Vagina (tissue), 2 donors: ENCODE measurements around the gene MUC4. TPM values are rescaled to one million over a fixed set of nuclear protein-coding genes. Genes with fewer than 3 reads are reported as not detected.
"Not testable (repeated sequence)": the region's sequence is repeated elsewhere in the genome, so short reads cannot be mapped to it uniquely, and the experiment has no call there.

Source experiments
- DNase-seq, 2 donors: peaks; one replicate each; pipeline ENCODE4 v3.0.0-alpha.2; 2017; ENCODE audit errors: extremely low spot score in 2 of 2
- H3K27ac ChIP-seq: fragments of 200-600 bp; sonication (generic); one replicate; pipeline ENCODE4 v1.5.1; 2019
- H3K27me3 ChIP-seq: fragments of 200-600 bp; sonication (generic); one replicate; pipeline ENCODE4 v1.5.1; 2019
- H3K36me3 ChIP-seq, 2 donors: fragments of 200-600 bp; sonication (generic); one replicate each; pipeline ENCODE4 v1.5.1; 2017 to 2019
- H3K4me1 ChIP-seq: fragments of 200-600 bp; sonication (generic); one replicate; pipeline ENCODE4 v1.5.1; 2019
- H3K4me3 ChIP-seq, 2 donors: fragments of 200-600 bp; sonication (generic); 1 replicate in 1 of 2; 2 replicates in 1 of 2; pipeline ENCODE4 v1.5.1; 2016 to 2019
- H3K9me3 ChIP-seq: fragments of 200-600 bp; sonication (generic); one replicate; pipeline ENCODE4 v1.5.1; 2019
- POLR2A ChIP-seq, 2 donors: fragments of 450-650 bp; IDR thresholded peaks; one replicate each; pipeline ENCODE4 v1.6.1; 2017; ENCODE audit warnings: antibody characterized with exemption in 2 of 2, mild to moderate bottlenecking in 2 of 2, moderate library complexity in 2 of 2
- POLR2AphosphoS5 ChIP-seq, 2 donors: sonication (generic); formaldehyde crosslinking; IDR thresholded peaks; one replicate each; pipeline ENCODE4 v1.9.0; 2017; ENCODE audit warnings: antibody characterized with exemption in 2 of 2, mild to moderate bottlenecking in 2 of 2, low read depth in 1 of 2; ENCODE audit not compliant: insufficient read depth in 1 of 2
- intact Hi-C: fragments of 100-400 bp; cut with DNase I; formaldehyde crosslinking; loops from one replicate; pipeline ENCODE4 v1.15.1; 2023
- total RNA-seq: library from RNA; depleted of rRNA; stranded (reverse); fragments of >200 nt; gene quantifications from one replicate; pipeline ENCODE4 v1.2.3, GENCODE V29; 2016
- TF ChIP-seq, protein P1 (sequence below), 3 experiments: fragments of 450-650 bp in 2 of 3; fragments of 200-600 bp in 1 of 3; sonication (generic) in 1 of 3; IDR thresholded peaks; one replicate each; pipeline ENCODE4 v1.5.1; 2017 to 2019; ENCODE audit warnings: antibody characterized with exemption in 3 of 3, mild to moderate bottlenecking in 2 of 3, moderate library complexity in 2 of 3

The MUC4 gene
- total RNA-seq, 1 donor from 2014 or later: 36.1 TPM

GRCh38 chr3:195751560-195751959 is 60.2 kb downstream of the MUC4 start:
- TF ChIP-seq, protein P1, sequence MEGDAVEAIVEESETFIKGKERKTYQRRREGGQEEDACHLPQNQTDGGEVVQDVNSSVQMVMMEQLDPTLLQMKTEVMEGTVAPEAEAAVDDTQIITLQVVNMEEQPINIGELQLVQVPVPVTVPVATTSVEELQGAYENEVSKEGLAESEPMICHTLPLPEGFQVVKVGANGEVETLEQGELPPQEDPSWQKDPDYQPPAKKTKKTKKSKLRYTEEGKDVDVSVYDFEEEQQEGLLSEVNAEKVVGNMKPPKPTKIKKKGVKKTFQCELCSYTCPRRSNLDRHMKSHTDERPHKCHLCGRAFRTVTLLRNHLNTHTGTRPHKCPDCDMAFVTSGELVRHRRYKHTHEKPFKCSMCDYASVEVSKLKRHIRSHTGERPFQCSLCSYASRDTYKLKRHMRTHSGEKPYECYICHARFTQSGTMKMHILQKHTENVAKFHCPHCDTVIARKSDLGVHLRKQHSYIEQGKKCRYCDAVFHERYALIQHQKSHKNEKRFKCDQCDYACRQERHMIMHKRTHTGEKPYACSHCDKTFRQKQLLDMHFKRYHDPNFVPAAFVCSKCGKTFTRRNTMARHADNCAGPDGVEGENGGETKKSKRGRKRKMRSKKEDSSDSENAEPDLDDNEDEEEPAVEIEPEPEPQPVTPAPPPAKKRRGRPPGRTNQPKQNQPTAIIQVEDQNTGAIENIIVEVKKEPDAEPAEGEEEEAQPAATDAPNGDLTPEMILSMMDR (IDR thresholded peaks at IDR 0.05): no peak
- TF ChIP-seq POLR2AphosphoS5 (IDR thresholded peaks at IDR 0.05; ENCODE audit: insufficient read depth in 1 of 2, low read depth in 1 of 2) (no peak), POLR2A (IDR thresholded peaks at IDR 0.05) (no peak)
- H3K27me3 ChIP-seq: no peaks in the 10 kb centered on the region
- intact Hi-C loops: no loop called here
- H3K36me3 ChIP-seq: no peaks in the 10 kb centered on the region
- DNase-seq: no peak
- no peaks in the 10 kb centered on the region for H3K9me3 ChIP-seq
- no peak overlapping the region for H3K4me3 ChIP-seq
- H3K27ac ChIP-seq: no peak overlapping the region
- H3K4me1 ChIP-seq: peaks cover 4% of the 10 kb centered on the region

DNA sequence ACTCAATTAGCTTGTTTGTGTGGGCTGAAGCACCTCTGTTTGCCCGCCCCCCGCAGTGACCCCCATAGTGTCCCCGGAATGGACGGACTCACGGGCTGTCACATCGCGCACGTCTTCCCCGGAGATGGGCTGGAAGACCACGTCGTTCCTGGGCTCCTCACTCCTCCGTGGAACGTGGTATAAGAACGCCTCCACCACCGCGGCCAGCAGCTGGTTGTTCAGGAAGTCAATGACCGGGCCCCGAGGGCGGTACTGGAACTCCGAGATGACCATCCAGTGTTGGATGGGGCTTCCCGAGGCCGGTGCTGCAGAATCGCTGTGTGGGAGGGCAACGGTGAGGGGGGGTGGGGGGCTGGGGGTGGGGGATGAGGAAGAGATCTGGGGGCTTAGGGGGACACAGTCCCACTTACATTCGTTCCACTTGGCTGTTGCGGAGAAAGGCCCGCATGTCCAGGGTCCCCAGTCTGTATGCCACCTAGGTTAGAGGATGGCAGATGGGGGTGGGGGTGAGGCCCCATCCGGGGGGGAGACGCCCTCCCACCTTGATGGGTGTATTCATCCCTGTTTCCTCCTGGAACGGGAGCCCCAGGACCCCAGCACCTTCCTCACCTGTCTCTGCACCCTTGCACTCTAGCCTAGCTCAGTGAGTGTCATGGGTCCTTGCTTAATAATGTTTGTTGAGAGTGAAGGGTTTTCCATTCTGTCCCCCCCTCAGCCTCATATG is 60.8 kb downstream of the MUC4 start:
- Histone ChIP-seq H3K36me3 (no peaks in the 10 kb centered on the region), H3K9me3 (no peaks in the 10 kb centered on the region), H3K27me3 (no peaks in the 10 kb centered on the region), H3K27ac (no peak overlapping the region), H3K4me3 (no peak overlapping the region), H3K4me1 (peaks cover 4% of the 10 kb centered on the region)
- TF ChIP-seq, protein P1 (IDR thresholded peaks at IDR 0.05): no peak
- TF ChIP-seq POLR2AphosphoS5 (IDR thresholded peaks at IDR 0.05; ENCODE audit: insufficient read depth in 1 of 2, low read depth in 1 of 2) (no peak), POLR2A (IDR thresholded peaks at IDR 0.05) (no peak)
- intact Hi-C loops: no loop called here
- no peak for DNase-seq

- DNase-seq, H3K4me3 ChIP-seq, H3K36me3 ChIP-seq, H3K9me3 ChIP-seq, H3K27me3 ChIP-seq, intact Hi-C loops, H3K27ac ChIP-seq, H3K4me1 ChIP-seq: not testable (repeated sequence)
Observed at GRCh38 chr3:195749101-195749500, 62.6 kb downstream of the MUC4 start.

- Histone ChIP-seq H3K9me3 (no peaks in the 10 kb centered on the region), H3K27ac (no peak overlapping the region), H3K4me3 (no peak overlapping the region), H3K27me3 (no peaks in the 10 kb centered on the region), H3K36me3 (no peaks in the 10 kb centered on the region), H3K4me1 (peaks cover 4% of the 10 kb centered on the region)
- intact Hi-C loops: no loop called here
- TF ChIP-seq, protein P1 (IDR thresholded peaks at IDR 0.05): no peak
- TF ChIP-seq POLR2A (IDR thresholded peaks at IDR 0.05): no peak
- TF ChIP-seq POLR2AphosphoS5 (IDR thresholded peaks at IDR 0.05; ENCODE audit: insufficient read depth in 1 of 2, low read depth in 1 of 2): no peak
- no peak for DNase-seq
Observed at GRCh38 chr3:195748661-195749060, 63.1 kb downstream of the MUC4 start.

DNA sequence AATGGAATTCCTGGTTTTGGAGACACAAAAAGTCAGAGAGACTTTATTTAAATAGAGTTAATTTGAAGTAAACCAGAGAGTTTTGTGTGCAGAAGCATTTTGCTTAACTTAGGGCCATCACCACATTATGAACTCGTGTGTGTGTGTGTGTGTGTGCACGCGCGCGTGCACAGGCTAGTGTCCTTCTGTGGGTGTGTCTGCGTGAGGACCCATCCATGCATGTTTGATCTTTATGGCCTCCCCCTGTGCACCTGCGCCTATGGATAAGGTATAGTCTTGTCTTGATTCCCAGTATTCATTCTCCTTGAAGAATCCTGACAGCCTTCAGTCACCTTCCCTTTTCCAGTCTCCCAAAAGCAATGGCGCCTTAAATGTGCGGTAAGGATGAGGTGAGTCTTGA is 65.0 kb downstream of the MUC4 start:
- Histone ChIP-seq H3K27me3 (no peaks in the 10 kb centered on the region), H3K4me1 (peaks cover 4% of the 10 kb centered on the region), H3K27ac (no peak overlapping the region), H3K4me3 (no peak overlapping the region), H3K36me3 (no peaks in the 10 kb centered on the region), H3K9me3 (no peaks in the 10 kb centered on the region)
- no peak for DNase-seq
- TF ChIP-seq, protein P1 (IDR thresholded peaks at IDR 0.05): no peak
- no peak for TF ChIP-seq POLR2AphosphoS5 (IDR thresholded peaks at IDR 0.05; ENCODE audit: insufficient read depth in 1 of 2, low read depth in 1 of 2)
- no peak for TF ChIP-seq POLR2A (IDR thresholded peaks at IDR 0.05)
- intact Hi-C loops: no loop called here
